Cardiac muscle cell (in vitro differentiated cells and primary cell): ENCODE results near the gene CRADD. TPM values are rescaled to one million over a fixed set of nuclear protein-coding genes. Genes with fewer than 3 reads are reported as not detected.
A peak's percentile ranks its signal among the peaks of the same experiment; 100 is the strongest.

ENCODE experiments used
- DNase-seq, 2 donors: peaks; one replicate each; pipeline versions ENCODE4 v3.0.0 to v3.0.0-alpha.2; 2010 to 2017; ENCODE audit warnings: low read depth in 1 of 2, low spot score in 1 of 2
- H3K27ac ChIP-seq: fragments of 200-600 bp; sonication (generic); 2 replicates; pipeline ENCODE4 v1.5.1; 2016
- H3K27me3 ChIP-seq: fragments of 200-600 bp; sonication (generic); 2 replicates; pipeline ENCODE4 v1.6.0; 2016; ENCODE audit warnings: control low read depth
- H3K36me3 ChIP-seq: fragments of 200-600 bp; sonication (generic); 2 replicates; pipeline ENCODE4 v1.5.1; 2016; ENCODE audit warnings: control low read depth
- H3K4me1 ChIP-seq: fragments of 200-600 bp; sonication (generic); 2 replicates; pipeline ENCODE4 v1.8.1; 2017; ENCODE audit warnings: low read depth, mild to moderate bottlenecking, mixed run types
- H3K4me3 ChIP-seq: fragments of 200-600 bp; sonication (generic); 2 replicates; pipeline ENCODE4 v1.5.1; 2016; ENCODE audit warnings: mild to moderate bottlenecking
- H3K9me3 ChIP-seq: fragments of 200-600 bp; sonication (generic); 2 replicates; pipeline ENCODE4 v1.5.1; 2017; ENCODE audit warnings: low read depth, mild to moderate bottlenecking, control low read depth
- CTCF ChIP-seq: IDR thresholded peaks from 2 replicates; pipeline ENCODE4 v1.5.1; 2012; ENCODE audit warnings: low read depth, mild to moderate bottlenecking, low read length
- polyA plus RNA-seq: library from polyadenylated mRNA; unstranded; fragments of >200 nt; fragmentation: Nextera tagmentation; extraction: Ambion mirVana; gene quantifications from 2 replicates; pipeline ENCODE4 v1.2.1, GENCODE V29; 2016
- total RNA-seq: library from RNA; depleted of rRNA; stranded (reverse); fragments of >200 nt; gene quantifications from 2 replicates; pipeline ENCODE4 v1.2.3, GENCODE V29; 2016

Gene CRADD
- total and polyA plus RNA-seq, 2 experiments from 2014 or later = 13.8 to 37.9 TPM

DNA sequence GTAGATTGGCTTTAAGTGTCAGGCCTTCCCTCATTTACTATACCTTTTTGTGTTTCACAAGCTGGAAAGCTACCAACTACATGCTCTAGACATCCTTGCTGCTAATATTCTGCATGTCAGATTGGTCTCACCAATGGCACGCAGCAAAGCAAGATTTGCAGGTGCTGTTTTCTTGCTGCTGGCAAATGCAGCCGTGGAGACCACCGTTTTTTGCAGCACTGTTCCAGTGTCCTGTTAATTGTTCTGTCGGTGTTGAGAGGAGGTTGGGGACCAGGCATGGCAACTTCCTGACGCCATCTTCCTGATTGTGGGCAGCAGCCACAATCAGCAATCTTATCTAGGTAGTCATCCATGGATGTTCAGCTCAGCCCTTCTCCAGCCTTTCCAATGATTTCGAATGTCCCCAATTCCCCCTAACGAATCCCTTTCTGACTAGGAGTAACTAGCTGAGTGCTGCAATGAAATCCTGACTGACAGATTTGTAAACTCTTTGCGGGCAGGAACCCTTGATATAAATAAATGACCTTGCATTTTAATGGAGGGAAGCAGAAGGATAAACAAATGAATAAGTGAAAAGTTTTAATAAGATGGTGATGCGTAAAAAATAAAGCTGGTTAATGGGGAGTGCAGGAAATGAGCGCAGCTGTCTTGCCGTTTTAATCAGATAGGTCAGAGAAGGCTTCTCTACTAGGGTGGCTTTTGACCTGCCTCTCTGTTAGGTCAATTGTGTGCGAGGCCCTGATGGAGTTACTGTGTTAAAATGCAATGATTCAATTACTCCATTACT, 574 bp upstream of the CRADD start:
- no peak for DNase-seq
- TF ChIP-seq CTCF = no peak
- H3K27ac ChIP-seq = peak overlapping the region; percentile 97

DNA sequence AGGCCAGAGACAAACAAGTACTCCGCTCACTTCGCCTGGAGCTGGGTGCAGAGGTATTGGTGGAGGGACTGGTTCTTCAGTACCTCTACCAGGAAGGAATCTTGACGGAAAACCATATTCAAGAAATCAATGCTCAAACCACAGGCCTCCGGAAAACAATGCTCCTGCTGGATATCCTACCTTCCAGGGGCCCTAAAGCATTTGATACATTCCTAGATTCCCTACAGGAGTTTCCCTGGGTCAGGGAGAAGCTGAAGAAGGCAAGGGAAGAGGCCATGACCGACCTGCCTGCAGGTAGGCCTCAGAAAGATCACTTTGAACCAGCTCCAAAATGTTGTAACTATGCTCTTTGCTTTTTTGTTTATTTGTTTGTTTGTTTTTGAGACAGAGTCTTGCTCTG, 1.6 kb downstream of the CRADD start:
- Histone ChIP-seq H3K4me1 (peaks cover 26% of the 10 kb centered on the region), H3K9me3 (no peaks in the 10 kb centered on the region), H3K27me3 (no peaks in the 10 kb centered on the region), H3K27ac (peak overlapping the region; percentile 97), H3K36me3 (no peaks in the 10 kb centered on the region), H3K4me3 (no peak overlapping the region)
- TF ChIP-seq CTCF = no peak
- no peak for DNase-seq

More for the DNA sequence above, 574 bp upstream of the CRADD start:
- Histone ChIP-seq H3K36me3 (no peaks in the 10 kb centered on the region), H3K27me3 (no peaks in the 10 kb centered on the region), H3K4me1 (peaks cover 13% of the 10 kb centered on the region), H3K9me3 (no peaks in the 10 kb centered on the region), H3K4me3 (peak overlapping the region; percentile 51)

DNA sequence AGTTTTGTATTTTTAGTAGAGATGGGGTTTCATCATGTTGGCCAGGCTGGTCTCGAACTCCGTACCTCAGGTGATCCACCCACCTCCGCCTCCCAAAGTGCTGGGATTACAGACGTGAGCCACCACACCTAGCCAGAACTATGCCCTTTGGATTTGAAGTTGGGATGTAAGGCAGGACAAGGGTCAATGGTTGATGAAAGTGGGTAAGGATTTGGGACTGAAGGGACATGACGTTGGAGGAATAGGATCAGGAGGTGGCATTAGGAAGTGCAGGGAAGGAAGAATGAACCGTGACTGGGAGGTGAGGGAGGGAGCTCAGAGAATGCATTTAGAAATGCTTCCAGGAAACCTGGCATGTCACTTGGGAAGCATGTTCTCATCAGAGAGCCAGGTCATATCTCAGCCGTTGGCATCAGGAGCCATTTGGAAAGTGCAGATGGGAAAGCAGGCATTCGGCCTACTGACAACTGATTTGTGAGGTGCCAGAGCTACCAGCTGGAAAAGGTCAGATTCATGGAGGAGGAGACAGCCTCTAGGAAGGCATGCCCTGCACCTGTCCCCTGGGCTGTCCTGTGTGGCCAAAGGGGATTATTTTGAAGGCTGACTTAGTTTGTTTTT, 2.2 kb downstream of the CRADD start:
- H3K4me1 ChIP-seq = peaks cover 26% of the 10 kb centered on the region
- DNase-seq = no peak
- peak overlapping the region; percentile 97 for H3K27ac ChIP-seq
- no peak for TF ChIP-seq CTCF
- no peaks in the 10 kb centered on the region for H3K27me3 ChIP-seq
- H3K4me3 ChIP-seq = no peak overlapping the region
- no peaks in the 10 kb centered on the region for H3K9me3 ChIP-seq
- H3K36me3 ChIP-seq = no peaks in the 10 kb centered on the region

GRCh38 chr12:93680006-93680405, 2.8 kb downstream of the CRADD start:
- Histone ChIP-seq H3K4me3 (no peak overlapping the region), H3K27ac (no peak overlapping the region), H3K36me3 (no peaks in the 10 kb centered on the region), H3K4me1 (peaks cover 26% of the 10 kb centered on the region), H3K27me3 (no peaks in the 10 kb centered on the region), H3K9me3 (no peaks in the 10 kb centered on the region)
- DNase-seq = no peak
- TF ChIP-seq CTCF = no peak

GRCh38 chr12:93682846-93683261, 5.7 kb downstream of the CRADD start:
- H3K27me3 ChIP-seq = no peaks in the 10 kb centered on the region
- H3K9me3 ChIP-seq = no peaks in the 10 kb centered on the region
- H3K27ac ChIP-seq = peak overlapping the region; percentile 86
- peak in 1 of 2 donors; percentile 56 for DNase-seq
- TF ChIP-seq CTCF = no peak
- peaks cover 26% of the 10 kb centered on the region for H3K4me1 ChIP-seq
- no peaks in the 10 kb centered on the region for H3K36me3 ChIP-seq
- H3K4me3 ChIP-seq = no peak overlapping the region
